Vagina (tissue), 2 donors: ENCODE data around the gene KRTAP12-2. TPM values are rescaled to one million over a fixed set of nuclear protein-coding genes. Genes with fewer than 3 reads are reported as not detected.
"Not testable (repeated sequence)": the region's sequence is repeated elsewhere in the genome, so short reads cannot be mapped to it uniquely, and the experiment has no call there.

Source experiments
- DNase-seq, 2 donors: peaks; one replicate each; pipeline ENCODE4 v3.0.0-alpha.2; 2017; ENCODE audit errors: extremely low spot score in 2 of 2
- H3K27ac ChIP-seq: fragments of 200-600 bp; sonication (generic); one replicate; pipeline ENCODE4 v1.5.1; 2019
- H3K27me3 ChIP-seq: fragments of 200-600 bp; sonication (generic); one replicate; pipeline ENCODE4 v1.5.1; 2019
- H3K36me3 ChIP-seq, 2 donors: fragments of 200-600 bp; sonication (generic); one replicate each; pipeline ENCODE4 v1.5.1; 2017 to 2019
- H3K4me1 ChIP-seq: fragments of 200-600 bp; sonication (generic); one replicate; pipeline ENCODE4 v1.5.1; 2019
- H3K4me3 ChIP-seq, 2 donors: fragments of 200-600 bp; sonication (generic); 1 replicate in 1 of 2; 2 replicates in 1 of 2; pipeline ENCODE4 v1.5.1; 2016 to 2019
- H3K9me3 ChIP-seq: fragments of 200-600 bp; sonication (generic); one replicate; pipeline ENCODE4 v1.5.1; 2019
- POLR2A ChIP-seq, 2 donors: fragments of 450-650 bp; IDR thresholded peaks; one replicate each; pipeline ENCODE4 v1.6.1; 2017; ENCODE audit warnings: antibody characterized with exemption in 2 of 2, mild to moderate bottlenecking in 2 of 2, moderate library complexity in 2 of 2
- POLR2AphosphoS5 ChIP-seq, 2 donors: sonication (generic); formaldehyde crosslinking; IDR thresholded peaks; one replicate each; pipeline ENCODE4 v1.9.0; 2017; ENCODE audit warnings: antibody characterized with exemption in 2 of 2, mild to moderate bottlenecking in 2 of 2, low read depth in 1 of 2; ENCODE audit not compliant: insufficient read depth in 1 of 2
- intact Hi-C: fragments of 100-400 bp; cut with DNase I; formaldehyde crosslinking; loops from one replicate; pipeline ENCODE4 v1.15.1; 2023
- total RNA-seq: library from RNA; depleted of rRNA; stranded (reverse); fragments of >200 nt; gene quantifications from one replicate; pipeline ENCODE4 v1.2.3, GENCODE V29; 2016
- TF ChIP-seq, protein P1 (sequence below), 3 experiments: fragments of 450-650 bp in 2 of 3; fragments of 200-600 bp in 1 of 3; sonication (generic) in 1 of 3; IDR thresholded peaks; one replicate each; pipeline ENCODE4 v1.5.1; 2017 to 2019; ENCODE audit warnings: antibody characterized with exemption in 3 of 3, mild to moderate bottlenecking in 2 of 3, moderate library complexity in 2 of 3

The KRTAP12-2 gene
- total RNA-seq, 1 donor from 2014 or later, result not detected

DNA sequence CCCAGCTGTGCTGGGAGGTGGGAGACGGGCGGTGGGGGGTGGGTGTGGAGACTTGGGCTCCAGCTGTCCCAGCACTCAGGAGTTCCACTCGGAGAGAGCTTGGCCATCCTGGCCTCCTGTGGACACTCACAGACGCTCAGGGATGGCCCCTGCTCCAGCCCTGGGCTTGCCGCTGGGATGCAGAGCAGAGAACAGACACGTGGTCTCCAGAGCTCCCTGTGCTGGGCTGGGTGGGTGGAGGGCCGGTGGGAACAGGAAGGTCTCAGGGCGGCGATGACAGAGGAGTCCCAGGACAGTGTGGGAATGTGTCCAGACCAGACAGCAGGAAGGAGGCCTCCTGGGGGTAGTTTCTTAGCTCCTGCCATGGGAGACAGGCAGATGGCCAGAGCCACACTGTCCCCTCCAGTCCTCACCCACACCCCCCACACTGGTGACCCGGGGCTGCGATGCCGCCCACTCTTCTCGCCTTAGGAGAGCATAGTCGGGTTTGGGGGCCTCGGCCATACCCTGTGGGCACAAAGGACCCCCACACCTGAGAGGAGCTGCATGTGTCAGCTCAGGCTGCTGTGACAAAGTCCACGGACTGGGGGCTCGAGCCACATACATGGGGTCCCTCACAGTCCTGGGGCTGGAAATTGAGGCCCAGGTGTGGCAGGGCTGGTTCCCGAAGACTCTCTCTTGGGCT, 37.9 kb downstream of the KRTAP12-2 start:
- no peak for DNase-seq
- Histone ChIP-seq H3K4me1 (no peaks in the 10 kb centered on the region), H3K4me3 (no peak overlapping the region), H3K36me3 (no peaks in the 10 kb centered on the region), H3K27ac (no peak overlapping the region), H3K9me3 (peaks cover 4% of the 10 kb centered on the region), H3K27me3 (no peaks in the 10 kb centered on the region)
- no peak for TF ChIP-seq POLR2AphosphoS5 (IDR thresholded peaks at IDR 0.05; ENCODE audit: insufficient read depth in 1 of 2, low read depth in 1 of 2)
- TF ChIP-seq, protein P1, sequence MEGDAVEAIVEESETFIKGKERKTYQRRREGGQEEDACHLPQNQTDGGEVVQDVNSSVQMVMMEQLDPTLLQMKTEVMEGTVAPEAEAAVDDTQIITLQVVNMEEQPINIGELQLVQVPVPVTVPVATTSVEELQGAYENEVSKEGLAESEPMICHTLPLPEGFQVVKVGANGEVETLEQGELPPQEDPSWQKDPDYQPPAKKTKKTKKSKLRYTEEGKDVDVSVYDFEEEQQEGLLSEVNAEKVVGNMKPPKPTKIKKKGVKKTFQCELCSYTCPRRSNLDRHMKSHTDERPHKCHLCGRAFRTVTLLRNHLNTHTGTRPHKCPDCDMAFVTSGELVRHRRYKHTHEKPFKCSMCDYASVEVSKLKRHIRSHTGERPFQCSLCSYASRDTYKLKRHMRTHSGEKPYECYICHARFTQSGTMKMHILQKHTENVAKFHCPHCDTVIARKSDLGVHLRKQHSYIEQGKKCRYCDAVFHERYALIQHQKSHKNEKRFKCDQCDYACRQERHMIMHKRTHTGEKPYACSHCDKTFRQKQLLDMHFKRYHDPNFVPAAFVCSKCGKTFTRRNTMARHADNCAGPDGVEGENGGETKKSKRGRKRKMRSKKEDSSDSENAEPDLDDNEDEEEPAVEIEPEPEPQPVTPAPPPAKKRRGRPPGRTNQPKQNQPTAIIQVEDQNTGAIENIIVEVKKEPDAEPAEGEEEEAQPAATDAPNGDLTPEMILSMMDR (IDR thresholded peaks at IDR 0.05), result no peak
- TF ChIP-seq POLR2A (IDR thresholded peaks at IDR 0.05), result no peak
- intact Hi-C loops, result no loop called here

DNA sequence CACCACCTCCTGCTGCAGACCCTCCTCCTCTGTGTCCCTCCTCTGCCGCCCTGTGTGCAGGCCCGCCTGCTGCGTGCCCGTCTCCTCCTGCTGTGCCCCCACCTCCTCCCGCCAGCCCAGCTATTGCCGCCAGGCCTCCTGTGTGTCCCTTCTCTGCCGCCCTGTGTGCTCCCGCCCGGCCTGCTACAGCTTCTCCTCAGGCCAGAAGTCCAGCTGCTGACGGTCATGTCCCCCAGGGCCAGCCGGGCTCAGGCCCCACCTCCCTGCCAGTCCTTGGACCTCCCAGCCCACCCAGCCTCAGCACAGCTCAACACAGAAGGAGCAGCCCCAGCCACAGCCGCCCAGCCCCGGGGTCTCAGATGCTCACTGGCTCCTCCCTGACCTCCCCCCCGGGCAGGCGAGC, 38.9 kb downstream of the KRTAP12-2 start:
- H3K27ac ChIP-seq, H3K27me3 ChIP-seq, H3K4me3 ChIP-seq, H3K36me3 ChIP-seq, H3K9me3 ChIP-seq, H3K4me1 ChIP-seq, intact Hi-C loops: not testable (repeated sequence)
- peak in 1 of 2 donors; percentile 58 for DNase-seq

DNA sequence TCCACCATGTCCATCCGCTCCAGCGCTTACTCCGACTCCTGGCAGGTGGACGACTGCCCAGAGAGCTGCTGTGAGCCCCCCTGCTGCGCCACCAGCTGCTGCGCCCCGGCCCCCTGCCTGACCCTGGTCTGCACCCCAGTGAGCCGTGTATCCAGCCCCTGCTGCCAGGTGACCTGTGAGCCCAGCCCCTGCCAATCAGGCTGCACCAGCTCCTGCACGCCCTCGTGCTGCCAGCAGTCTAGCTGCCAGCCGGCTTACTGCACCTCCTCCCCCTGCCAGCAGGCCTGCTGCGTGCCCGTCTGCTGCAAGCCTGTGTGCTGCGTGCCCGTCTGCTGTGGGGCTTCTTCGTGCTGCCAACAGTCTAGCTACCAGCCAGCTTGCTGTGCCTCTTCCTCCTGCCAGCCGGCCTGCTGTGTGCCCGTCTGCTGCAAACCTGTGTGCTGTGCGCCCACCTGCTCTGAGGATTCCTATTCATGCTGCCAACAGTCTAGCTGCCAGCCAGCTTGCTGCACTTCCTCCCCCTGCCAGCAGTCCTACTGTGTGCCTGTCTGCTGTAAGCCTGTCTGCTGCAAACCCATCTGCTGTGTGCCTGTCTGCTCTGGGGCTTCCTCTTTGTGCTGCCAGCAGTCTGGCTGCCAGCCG, 39.4 kb downstream of the KRTAP12-2 start:
- H3K4me3 ChIP-seq, H3K9me3 ChIP-seq, H3K4me1 ChIP-seq, H3K27ac ChIP-seq, H3K27me3 ChIP-seq, intact Hi-C loops, H3K36me3 ChIP-seq: not testable (repeated sequence)
- peak in 1 of 2 donors; percentile 29 for DNase-seq

DNA sequence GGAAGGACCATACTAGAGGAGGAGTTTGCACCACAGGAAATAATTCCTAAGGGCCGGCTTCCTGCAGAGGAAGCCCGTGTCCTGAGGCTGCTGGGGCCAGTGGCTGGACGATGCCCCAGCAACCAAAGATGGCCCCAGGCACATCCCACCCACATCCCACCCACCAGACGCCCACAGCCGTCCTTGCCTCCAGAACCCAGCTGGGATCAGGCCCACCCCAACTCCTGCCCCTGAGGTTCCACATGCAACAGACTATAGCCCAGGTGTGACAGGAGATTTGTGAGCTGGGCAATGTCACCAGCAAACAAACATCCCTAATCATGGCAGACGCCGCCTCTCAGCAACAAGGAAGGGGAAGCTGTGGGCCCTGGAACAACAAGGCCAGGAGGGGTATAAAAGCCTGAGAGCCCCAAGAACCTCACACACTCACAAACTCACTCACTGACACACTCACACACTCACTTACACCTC, 40.0 kb downstream of the KRTAP12-2 start, which contains the start of gene KRTAP10-9:
Gene KRTAP10-9, plus strand, starts transcription at position 421 of the 471 bp plus-strand sequence. CDS start 79 bp downstream, outside the sequence.
- H3K4me1 ChIP-seq, result no peaks in the 10 kb centered on the region
- H3K27me3 ChIP-seq, result no peaks in the 10 kb centered on the region
- H3K36me3 ChIP-seq, result no peaks in the 10 kb centered on the region
- DNase-seq, result no peak
- H3K4me3 ChIP-seq, result no peak within 1 kb of the TSS
- intact Hi-C loops, result no loop called here
- H3K9me3 ChIP-seq, result peaks cover 6% of the 10 kb centered on the region
- TF ChIP-seq POLR2AphosphoS5 (IDR thresholded peaks at IDR 0.05; ENCODE audit: insufficient read depth in 1 of 2, low read depth in 1 of 2), result no peak
- TF ChIP-seq POLR2A (IDR thresholded peaks at IDR 0.05), result no peak
- TF ChIP-seq, protein P1 (IDR thresholded peaks at IDR 0.05), result no peak
- H3K27ac ChIP-seq, result no peak within 1 kb of the TSS

DNA sequence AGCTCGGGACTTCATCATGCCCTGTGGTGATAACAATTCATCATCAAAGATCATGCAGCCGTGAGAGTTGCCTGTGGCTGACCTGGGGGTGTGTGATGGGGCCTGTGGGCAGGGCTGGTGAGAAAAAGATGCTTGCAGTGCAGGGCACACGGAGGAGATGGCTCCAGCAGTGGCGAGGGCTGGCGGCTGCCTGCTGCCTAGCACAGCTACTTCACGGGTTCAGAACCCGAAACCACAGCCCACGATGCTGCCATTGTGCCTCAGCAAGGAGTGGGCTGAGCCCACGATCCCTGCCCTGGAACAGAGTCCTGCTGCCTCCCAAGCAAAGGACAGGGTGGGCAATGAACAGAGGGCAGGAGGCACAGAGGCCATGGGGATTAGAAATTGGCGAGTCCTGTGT, 40.5 kb downstream of the KRTAP12-2 start:
- no peak overlapping the region for H3K4me3 ChIP-seq
- no peaks in the 10 kb centered on the region for H3K36me3 ChIP-seq
- intact Hi-C loops, result no loop called here
- TF ChIP-seq, protein P1 (IDR thresholded peaks at IDR 0.05), result no peak
- TF ChIP-seq POLR2AphosphoS5 (IDR thresholded peaks at IDR 0.05; ENCODE audit: insufficient read depth in 1 of 2, low read depth in 1 of 2) (no peak), POLR2A (IDR thresholded peaks at IDR 0.05) (no peak)
- no peak for DNase-seq
- no peaks in the 10 kb centered on the region for H3K4me1 ChIP-seq
- H3K27me3 ChIP-seq, result no peaks in the 10 kb centered on the region
- peaks cover 6% of the 10 kb centered on the region for H3K9me3 ChIP-seq
- no peak overlapping the region for H3K27ac ChIP-seq

DNA sequence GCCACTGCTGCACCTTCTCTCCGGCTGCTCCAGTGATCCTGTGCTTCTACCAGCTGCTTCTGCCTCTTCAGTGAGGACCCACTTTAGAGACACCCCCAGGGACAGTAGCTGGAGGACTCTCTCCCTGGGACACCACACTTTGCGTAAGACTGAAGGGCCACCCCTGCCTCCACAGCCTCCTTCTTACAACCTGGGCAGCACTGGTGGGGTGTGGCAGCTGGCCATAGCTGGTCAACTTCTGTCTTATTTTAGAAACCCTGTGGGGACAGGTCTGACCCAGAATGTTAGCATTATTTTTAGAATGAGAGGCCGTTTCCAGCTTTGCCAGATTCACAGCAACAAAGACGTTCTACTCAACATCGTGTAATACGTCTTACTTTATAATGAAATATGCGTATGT, 41.0 kb downstream of the KRTAP12-2 start:
- H3K27ac ChIP-seq, result no peak overlapping the region
- DNase-seq, result peak in 1 of 2 donors; percentile 44
- no peak for TF ChIP-seq POLR2AphosphoS5 (IDR thresholded peaks at IDR 0.05; ENCODE audit: insufficient read depth in 1 of 2, low read depth in 1 of 2)
- no peak for TF ChIP-seq POLR2A (IDR thresholded peaks at IDR 0.05)
- TF ChIP-seq, protein P1 (IDR thresholded peaks at IDR 0.05), result no peak
- H3K9me3 ChIP-seq, result peaks cover 6% of the 10 kb centered on the region
- no peaks in the 10 kb centered on the region for H3K27me3 ChIP-seq
- intact Hi-C loops, result no loop called here
- no peaks in the 10 kb centered on the region for H3K36me3 ChIP-seq
- no peak overlapping the region for H3K4me3 ChIP-seq
- no peaks in the 10 kb centered on the region for H3K4me1 ChIP-seq
